HFF-Myc (cell line): ENCODE results near the gene ADCY3.

ENCODE experiments used
- DNase-seq: peaks from one replicate; pipeline ENCODE4 v3.0.0-alpha.2; 2011; ENCODE audit warnings: low read depth; ENCODE audit errors: extremely low read depth
- H3K4me3 ChIP-seq: replicated peaks from 2 replicates; pipeline ENCODE4 v1.5.1; 2011; ENCODE audit warnings: low read depth, mild to moderate bottlenecking, control low read depth, low read length
- TF ChIP-seq, protein P1 (sequence below): IDR thresholded peaks from 2 replicates; pipeline ENCODE4 v1.5.1; 2012; ENCODE audit warnings: mild to moderate bottlenecking, low read depth, low read length, control low read depth; ENCODE audit errors: missing control alignments

Gene ADCY3

DNA sequence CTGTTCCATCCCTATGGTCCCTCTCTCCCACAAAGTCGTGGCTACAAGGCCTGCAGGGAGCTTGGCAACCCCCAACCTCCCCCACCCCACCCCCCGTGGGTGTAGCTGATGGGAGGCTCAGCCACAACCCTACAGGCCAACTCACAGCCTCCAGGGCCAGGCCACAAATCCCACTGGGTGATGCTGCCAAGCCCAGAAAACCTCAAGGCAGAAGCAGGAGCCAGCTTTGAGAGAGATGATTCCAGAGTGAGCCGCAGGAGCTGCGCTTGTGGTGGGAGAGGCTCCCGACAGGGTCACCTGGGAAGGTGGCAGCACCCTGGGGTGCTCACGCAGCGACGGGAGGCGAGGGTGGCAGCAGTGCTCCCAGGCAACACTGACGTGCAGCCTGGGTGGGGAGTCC, 44.8 kb downstream of the ADCY3 start:
- no peak for DNase-seq
- TF ChIP-seq, protein P1, sequence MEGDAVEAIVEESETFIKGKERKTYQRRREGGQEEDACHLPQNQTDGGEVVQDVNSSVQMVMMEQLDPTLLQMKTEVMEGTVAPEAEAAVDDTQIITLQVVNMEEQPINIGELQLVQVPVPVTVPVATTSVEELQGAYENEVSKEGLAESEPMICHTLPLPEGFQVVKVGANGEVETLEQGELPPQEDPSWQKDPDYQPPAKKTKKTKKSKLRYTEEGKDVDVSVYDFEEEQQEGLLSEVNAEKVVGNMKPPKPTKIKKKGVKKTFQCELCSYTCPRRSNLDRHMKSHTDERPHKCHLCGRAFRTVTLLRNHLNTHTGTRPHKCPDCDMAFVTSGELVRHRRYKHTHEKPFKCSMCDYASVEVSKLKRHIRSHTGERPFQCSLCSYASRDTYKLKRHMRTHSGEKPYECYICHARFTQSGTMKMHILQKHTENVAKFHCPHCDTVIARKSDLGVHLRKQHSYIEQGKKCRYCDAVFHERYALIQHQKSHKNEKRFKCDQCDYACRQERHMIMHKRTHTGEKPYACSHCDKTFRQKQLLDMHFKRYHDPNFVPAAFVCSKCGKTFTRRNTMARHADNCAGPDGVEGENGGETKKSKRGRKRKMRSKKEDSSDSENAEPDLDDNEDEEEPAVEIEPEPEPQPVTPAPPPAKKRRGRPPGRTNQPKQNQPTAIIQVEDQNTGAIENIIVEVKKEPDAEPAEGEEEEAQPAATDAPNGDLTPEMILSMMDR, result no peak
- H3K4me3 ChIP-seq, result no peak overlapping the region

GRCh38 chr2:24874035-24874434, 46.0 kb downstream of the ADCY3 start:
- no peak for DNase-seq
- no peak overlapping the region for H3K4me3 ChIP-seq
- TF ChIP-seq, protein P1, result no peak

- no peak overlapping the region for H3K4me3 ChIP-seq
- DNase-seq, result no peak
- TF ChIP-seq, protein P1, result no peak
These were observed 46.4 kb downstream of the ADCY3 start for GRCh38 chr2:24873619-24874018.

DNA sequence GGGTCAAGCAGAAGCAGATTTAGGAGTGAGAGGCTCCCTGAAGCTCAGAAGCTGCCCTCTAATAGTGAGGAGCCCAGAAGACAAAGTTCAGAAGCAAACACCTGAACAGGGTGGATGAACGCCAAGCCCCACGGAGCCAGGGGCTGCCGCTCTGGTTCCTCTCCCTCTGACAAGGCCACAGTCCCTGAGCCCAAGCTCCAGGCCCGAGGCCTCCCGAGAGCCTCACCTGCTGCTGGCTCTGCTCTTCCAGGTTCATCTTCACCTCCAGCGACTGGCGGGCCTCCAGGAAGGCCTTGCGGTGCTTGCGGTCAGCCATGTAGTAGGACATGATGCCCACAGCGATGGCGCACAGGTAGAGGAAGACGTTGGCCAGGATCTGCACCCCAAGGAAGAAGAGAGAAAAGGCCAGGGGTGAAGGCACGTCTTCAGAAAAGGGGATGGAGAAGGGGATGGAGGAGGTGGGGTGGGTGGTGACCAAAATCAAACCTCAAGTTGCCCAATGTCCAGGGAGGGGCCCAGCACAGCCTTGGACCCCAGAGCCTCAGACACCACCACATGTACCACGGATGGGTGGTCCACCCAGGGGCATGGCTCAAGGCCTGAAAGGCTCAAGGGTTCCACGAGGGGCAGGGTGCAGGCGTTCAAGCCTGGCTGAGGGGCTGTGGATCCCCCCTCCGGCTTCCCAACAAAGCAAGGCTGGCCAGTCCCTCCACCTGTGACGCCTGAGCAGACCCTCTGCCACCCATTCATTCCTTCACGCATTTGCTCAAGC, 47.5 kb downstream of the ADCY3 start:
- TF ChIP-seq, protein P1, result no peak
- DNase-seq, result no peak
- H3K4me3 ChIP-seq, result no peak overlapping the region

DNA sequence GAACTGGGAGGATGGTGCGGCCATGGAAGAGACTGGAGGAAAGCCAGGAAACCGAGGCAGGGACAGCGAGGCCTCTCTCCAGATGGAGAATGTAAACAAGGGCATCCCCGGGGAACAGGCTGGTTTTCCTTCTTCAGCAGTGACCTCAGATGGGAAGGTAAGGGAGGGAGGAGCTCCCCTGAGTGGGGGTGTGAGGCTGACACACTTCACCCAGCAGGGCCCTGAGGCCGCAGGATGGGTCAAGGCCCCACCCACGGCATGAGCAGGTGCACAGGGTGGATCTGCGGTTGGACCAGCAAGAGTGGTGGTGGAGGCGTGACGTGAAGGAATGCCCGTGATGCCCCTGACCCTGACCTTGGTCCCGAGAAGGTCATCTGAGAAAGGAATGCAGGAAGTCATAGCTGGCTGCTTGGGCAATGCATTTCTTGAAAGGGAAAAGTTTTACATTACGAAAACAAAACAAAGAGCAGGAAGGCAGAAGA, 48.1 kb downstream of the ADCY3 start:
- TF ChIP-seq, protein P1, result no peak
- no peak for DNase-seq

DNA sequence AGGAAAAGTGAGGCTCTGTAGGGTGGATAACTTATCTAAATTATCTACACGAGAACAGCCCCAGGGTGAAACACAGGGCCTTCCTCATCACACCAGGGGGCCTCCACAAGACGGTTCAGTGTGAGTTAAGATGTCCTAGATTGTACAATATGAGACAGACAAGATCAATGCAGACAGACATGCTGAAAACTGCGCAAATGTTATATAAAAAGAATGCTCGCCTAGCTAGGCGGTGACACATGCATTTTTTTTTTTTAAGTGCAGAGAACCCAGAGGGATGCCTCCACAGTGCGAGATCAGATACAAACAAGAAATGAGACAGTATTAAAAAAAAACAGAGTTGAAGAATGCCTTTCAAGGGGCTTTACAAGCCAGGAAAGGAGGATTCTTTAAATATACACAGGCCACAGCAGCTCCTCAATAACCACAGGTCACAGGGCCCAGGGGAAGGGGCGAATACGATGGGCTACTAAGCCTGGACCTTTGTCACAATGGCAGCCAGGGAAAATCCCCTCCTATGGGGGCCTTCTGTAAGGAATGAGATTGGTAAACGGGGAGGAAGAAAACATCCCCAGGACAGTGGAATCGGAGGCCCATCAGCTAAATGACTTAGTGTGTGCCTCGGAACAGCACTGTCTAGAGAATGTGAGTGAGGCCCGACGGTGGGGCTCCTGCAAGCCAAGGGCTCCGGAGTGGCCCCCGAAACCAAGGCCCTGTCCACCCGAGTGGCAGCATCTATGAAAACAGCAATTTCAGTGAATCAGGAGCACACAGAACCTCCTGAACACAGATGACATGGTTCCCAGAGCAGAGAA, 48.9 kb downstream of the ADCY3 start:
- no peak overlapping the region for H3K4me3 ChIP-seq
- TF ChIP-seq, protein P1, result no peak
- DNase-seq, result no peak

More for the DNA sequence above, 48.1 kb downstream of the ADCY3 start:
- no peak overlapping the region for H3K4me3 ChIP-seq
